Left lung (tissue), 14 donors: ENCODE results near the gene TENM4. TPM values are rescaled to one million over a fixed set of nuclear protein-coding genes. Genes with fewer than 3 reads are reported as not detected.

Experiments
- ATAC-seq: fragments of 200-7000 bp; cut with Tn5 transposase; one replicate; pipeline ENCODE4 v1.9.1; 2020; ENCODE audit warnings: moderate library complexity
- DNase-seq, 4 donors: peaks; one replicate each; pipeline ENCODE4 v3.0.0-alpha.2; 2013 to 2020
- H3K27ac ChIP-seq, 2 donors: fragments of 200-600 bp; sonication (generic) in 1 of 2; one replicate each; pipeline versions ENCODE4 v1.5.0 to v1.8.0; 2020 to 2021
- H3K27me3 ChIP-seq, 2 donors: fragments of 200-600 bp; sonication (generic) in 1 of 2; one replicate each; pipeline versions ENCODE4 v1.5.0 to v1.8.0; 2020 to 2021
- H3K36me3 ChIP-seq, 2 donors: fragments of 200-600 bp; sonication (generic) in 1 of 2; one replicate each; pipeline versions ENCODE4 v1.5.0 to v1.8.0; 2020 to 2021
- H3K4me1 ChIP-seq, 2 donors: fragments of 200-600 bp; one replicate each; pipeline ENCODE4 v1.8.0; 2021
- H3K4me3 ChIP-seq, 2 donors: fragments of 200-600 bp; sonication (generic) in 1 of 2; one replicate each; pipeline versions ENCODE4 v1.5.0 to v1.8.0; 2020 to 2021; ENCODE audit warnings: mild to moderate bottlenecking in 1 of 2
- H3K9me3 ChIP-seq, 2 donors: fragments of 200-600 bp; sonication (generic) in 1 of 2; one replicate each; pipeline versions ENCODE4 v1.5.0 to v1.8.0; 2020 to 2021
- CTCF ChIP-seq, 2 donors: fragments of 200-600 bp; sonication (generic) in 1 of 2; IDR thresholded peaks; one replicate each; pipeline versions ENCODE4 v1.5.0 to v1.8.0; 2021; ENCODE audit warnings: antibody characterized with exemption in 2 of 2
- intact Hi-C, 2 donors: fragments of 100-400 bp; cut with DNase I; formaldehyde crosslinking; loops; one replicate each; pipeline versions ENCODE4 v1.11.2 to v1.14.2; 2022
- long read RNA-seq, 12 donors: library from polyadenylated mRNA in 2 of 12; unstranded in 2 of 12; transcript quantifications; one replicate each; pipeline ENCODE4 v2.0.0 and lab custom pipeline, GENCODE V29; 2019 to 2026
- polyA plus RNA-seq, 6 donors: library from polyadenylated mRNA; unstranded; fragments of 120-200 nt; gene quantifications; one replicate each; pipeline ENCODE4 v1.2.1, GENCODE V29; 2013; ENCODE audit not compliant: insufficient read length in 6 of 6
- total RNA-seq, 2 donors: library from RNA; stranded (reverse); fragmentation: NEBNext Ultra II Directional; extraction: Animal tissue kit (Norgen Biotek cat#: 25700); gene quantifications; one replicate each; pipeline ENCODE4 v1.2.1, GENCODE V29; 2021
- donor health status: DM: no; HTN: yes; CAD: no.
- donor health status: DM: no; HTN: no; CAD: no.

Gene TENM4
- total RNA-seq (1 to 10 TPM; 3.4 to 7.1 TPM), polyA plus RNA-seq (1 to 10 TPM; 4.5 to 5.5 (median 5.2) TPM)
- long read RNA-seq, donor 1: 0 reads
- long read RNA-seq, donor 2, partial matches to known transcripts: 0 of 1 reads
- long read RNA-seq, donor 2, other reads (novel, unspliced or antisense): 0 of 1 reads
- long read RNA-seq, donor 3: 0 reads
- long read RNA-seq, donor 4: 0 reads
- long read RNA-seq, donor 5: 0 reads
- long read RNA-seq, donor 6: 0 reads
- long read RNA-seq, donor 7: 0 reads
- long read RNA-seq, donor 8: 0 reads
- long read RNA-seq, donor 9: 0 reads
- long read RNA-seq, donor 10: 0 reads
- long read RNA-seq, donor 11: 0 reads
- long read RNA-seq, donor 12: 0 reads

GRCh38 chr11:79440571-79441460 is at the start of gene TENM4:
Gene TENM4 (minus strand): TSS chr11:79441030. CDS start chr11:79069944, 371,086 bp downstream.
- no peaks in the 10 kb centered on the region for H3K9me3 ChIP-seq
- H3K27ac ChIP-seq: peak within 1 kb of the TSS in 1 of 2 donors; percentile 13
- peak within 1 kb of the TSS; percentile 26 to 32 for H3K4me3 ChIP-seq
- no peaks in the 10 kb centered on the region for H3K36me3 ChIP-seq
- peaks cover 10 to 36% of the 10 kb centered on the region in 2 donors for H3K4me1 ChIP-seq
- ATAC-seq (peak; percentile 67), DNase-seq (peak in 3 of 4 donors; percentile 56 to 82 (median 76))
- no peak for TF ChIP-seq CTCF (IDR thresholded peaks at IDR 0.05)
- peaks cover 70 to 95% of the 10 kb centered on the region in 2 donors for H3K27me3 ChIP-seq
- intact Hi-C loops: no loop called here

GRCh38 chr11:79488286-79488685 is 47.5 kb upstream of the TENM4 start:
- intact Hi-C loops: no loop called here
- no peaks in the 10 kb centered on the region for H3K9me3 ChIP-seq
- no peak overlapping the region for H3K27ac ChIP-seq
- H3K27me3 ChIP-seq: no peaks in the 10 kb centered on the region
- H3K4me3 ChIP-seq: no peak overlapping the region
- ATAC-seq (no peak), DNase-seq (no peak)
- no peaks in the 10 kb centered on the region for H3K4me1 ChIP-seq
- no peak for TF ChIP-seq CTCF (IDR thresholded peaks at IDR 0.05)
- no peaks in the 10 kb centered on the region for H3K36me3 ChIP-seq

- Histone ChIP-seq H3K4me3 (no peak overlapping the region), H3K36me3 (no peaks in the 10 kb centered on the region), H3K9me3 (no peaks in the 10 kb centered on the region), H3K27me3 (no peaks in the 10 kb centered on the region), H3K4me1 (no peaks in the 10 kb centered on the region), H3K27ac (no peak overlapping the region)
- DNase-seq (no peak), ATAC-seq (no peak)
- intact Hi-C loops: no loop called here
- no peak for TF ChIP-seq CTCF (IDR thresholded peaks at IDR 0.05)
Measured at GRCh38 chr11:79487412-79487811, 46.6 kb upstream of the TENM4 start.

GRCh38 chr11:79486242-79486984 is 45.6 kb upstream of the TENM4 start:
- intact Hi-C loops: no loop called here
- ATAC-seq: no peak

More at GRCh38 chr11:79486242-79486984, 45.6 kb upstream of the TENM4 start:
- Histone ChIP-seq H3K36me3 (no peaks in the 10 kb centered on the region), H3K27me3 (no peaks in the 10 kb centered on the region), H3K4me1 (no peaks in the 10 kb centered on the region), H3K9me3 (no peaks in the 10 kb centered on the region), H3K27ac (no peak overlapping the region), H3K4me3 (no peak overlapping the region)
- no peak for TF ChIP-seq CTCF (IDR thresholded peaks at IDR 0.05)
- DNase-seq: no peak
